Neural cell (in vitro differentiated cells): ENCODE results near the gene MAML3. TPM values are rescaled to one million over a fixed set of nuclear protein-coding genes. Genes with fewer than 3 reads are reported as not detected.

Experiments
- H2AFZ ChIP-seq: fragments of 200-600, 300-800 bp; sonication (generic), shearing (Covaris generic); 2 replicates; pipeline ENCODE4 v1.6.0; 2014; ENCODE audit warnings: low read depth, mild to moderate bottlenecking, antibody characterized with exemption, low read length, moderate library complexity
- H3F3A ChIP-seq: fragments of 200-600 bp; shearing (Covaris generic); 2 replicates; pipeline ENCODE4 v1.6.1; 2016; ENCODE audit warnings: mild to moderate bottlenecking, moderate library complexity, mixed read lengths, antibody characterized with exemption, low read length; ENCODE audit not compliant: insufficient read depth, poor library complexity, severe bottlenecking
- H3K27ac ChIP-seq: fragments of 200-600, 300-800 bp; sonication (generic), shearing (Covaris generic); 2 replicates; pipeline ENCODE4 v1.5.1; 2014; ENCODE audit warnings: mild to moderate bottlenecking, low read length, moderate library complexity
- H3K27me3 ChIP-seq: fragments of 300-800, 200-600 bp; sonication (generic), shearing (Covaris generic); 2 replicates; pipeline ENCODE4 v1.6.0; 2014; ENCODE audit warnings: mild to moderate bottlenecking, low read depth, low read length, moderate library complexity; ENCODE audit not compliant: insufficient read depth
- H3K36me3 ChIP-seq: fragments of 300-800, 200-600 bp; sonication (generic), shearing (Covaris generic); 2 replicates; pipeline ENCODE4 v1.5.1; 2014; ENCODE audit warnings: mild to moderate bottlenecking, antibody characterized with exemption, low read length, moderate library complexity; ENCODE audit not compliant: insufficient read depth
- H3K4me2 ChIP-seq: fragments of 300-800, 200-600 bp; sonication (generic), shearing (Covaris generic); 2 replicates; pipeline ENCODE4 v1.6.0; 2014; ENCODE audit warnings: mild to moderate bottlenecking, low read length
- H3K4me3 ChIP-seq: fragments of 300-800, 200-600 bp; sonication (generic), shearing (Covaris generic); 2 replicates; pipeline ENCODE4 v1.5.1; 2014; ENCODE audit warnings: mild to moderate bottlenecking, low read length, moderate library complexity
- H3K79me2 ChIP-seq: fragments of 200-600 bp; shearing (Covaris generic); replicated peaks from 2 replicates; pipeline ENCODE4 v1.6.0; 2014; ENCODE audit warnings: mild to moderate bottlenecking, low read length, moderate library complexity; ENCODE audit not compliant: insufficient read depth
- H3K9ac ChIP-seq: fragments of 300-800, 200-600 bp; sonication (generic), shearing (Covaris generic); 2 replicates; pipeline ENCODE4 v1.6.1; 2016; ENCODE audit warnings: mild to moderate bottlenecking, low read length, mixed read lengths
- H3K9me2 ChIP-seq: fragments of 200-600 bp; shearing (Covaris generic); 2 replicates; pipeline ENCODE4 v1.6.1; 2016; ENCODE audit warnings: mild to moderate bottlenecking, low read length, mixed read lengths; ENCODE audit not compliant: insufficient read depth
- H3K9me3 ChIP-seq: fragments of 200-600, 300-800 bp; sonication (generic), shearing (Covaris generic); 2 replicates; pipeline ENCODE4 v1.6.1; 2016; ENCODE audit warnings: mild to moderate bottlenecking, mixed run types, low read length, moderate library complexity, mixed read lengths
- H4K20me1 ChIP-seq: fragments of 200-600 bp; shearing (Covaris generic); 2 replicates; pipeline ENCODE4 v1.6.1; 2016; ENCODE audit warnings: mild to moderate bottlenecking, mixed run types; ENCODE audit not compliant: insufficient read depth
- EP300 ChIP-seq: fragments of 450-650 bp; conservative IDR thresholded peaks from 2 replicates; pipeline ENCODE4 v1.6.1; 2014; ENCODE audit warnings: antibody characterized with exemption, mild to moderate bottlenecking, moderate library complexity; ENCODE audit not compliant: poor library complexity, severe bottlenecking
- EZH2 ChIP-seq: fragments of 200-600, 300-800 bp; shearing (Covaris generic), sonication (generic); IDR thresholded peaks from 2 replicates; pipeline ENCODE4 v1.6.1; 2014; ENCODE audit warnings: antibody characterized with exemption, low read length, borderline replicate concordance, mild to moderate bottlenecking; ENCODE audit not compliant: insufficient read depth, poor library complexity, severe bottlenecking
- MXI1 ChIP-seq: fragments of 450-650 bp; conservative IDR thresholded peaks from 2 replicates; pipeline ENCODE4 v1.6.1; 2014; ENCODE audit warnings: antibody characterized with exemption, mild to moderate bottlenecking; ENCODE audit not compliant: poor library complexity, severe bottlenecking
- POLR2AphosphoS5 ChIP-seq: IDR thresholded peaks from 2 replicates; pipeline ENCODE4 v1.6.1; 2012
- RAD21 ChIP-seq: fragments of 450-650 bp; conservative IDR thresholded peaks from 2 replicates; pipeline ENCODE4 v1.6.1; 2014; ENCODE audit warnings: antibody characterized with exemption, mild to moderate bottlenecking, moderate library complexity
- SMC3 ChIP-seq: fragments of 450-650 bp; conservative IDR thresholded peaks from 2 replicates; pipeline ENCODE4 v1.6.1; 2014; ENCODE audit warnings: antibody characterized with exemption, mild to moderate bottlenecking, moderate library complexity; ENCODE audit not compliant: poor library complexity
- TAF1 ChIP-seq: IDR thresholded peaks from 2 replicates; pipeline ENCODE4 v1.6.1; 2012; ENCODE audit warnings: low read depth
- polyA plus RNA-seq: library from polyadenylated mRNA; depleted of rRNA; stranded (reverse); fragments of >200 nt; gene quantifications from 2 replicates; pipeline ENCODE4 v1.2.3, GENCODE V29; 2014
- TF ChIP-seq, protein P1 (sequence below): IDR thresholded peaks from 2 replicates; pipeline ENCODE4 v1.6.1; 2012; ENCODE audit warnings: borderline replicate concordance
- TF ChIP-seq, protein P2 (sequence below): fragments of 450-650 bp; IDR thresholded peaks from 2 replicates; pipeline ENCODE4 v1.5.1; 2014; ENCODE audit warnings: antibody characterized with exemption, mild to moderate bottlenecking, moderate library complexity; ENCODE audit not compliant: poor library complexity, severe bottlenecking

MAML3 gene
- polyA plus RNA-seq, 1 donor from 2014 or later: 10.2 TPM

GRCh38 chr4:139736274-139736660, 417.7 kb downstream of the MAML3 start:
- H3K36me3 ChIP-seq: no peaks in the 10 kb centered on the region
- H4K20me1 ChIP-seq: no peaks in the 10 kb centered on the region
- peak overlapping the region; percentile 99 for H3K27ac ChIP-seq
- H3K9ac ChIP-seq: peak overlapping the region; percentile 94
- H3K4me3 ChIP-seq: peak overlapping the region; percentile 68
- no peak overlapping the region for H2AFZ ChIP-seq
- no peaks in the 10 kb centered on the region for H3K9me3 ChIP-seq
- peaks cover 9% of the 10 kb centered on the region for H3F3A ChIP-seq
- TF ChIP-seq SMC3: no peak
- TF ChIP-seq MXI1: no peak
- TF ChIP-seq EZH2: no peak
- TF ChIP-seq TAF1: no peak
- TF ChIP-seq, protein P1, sequence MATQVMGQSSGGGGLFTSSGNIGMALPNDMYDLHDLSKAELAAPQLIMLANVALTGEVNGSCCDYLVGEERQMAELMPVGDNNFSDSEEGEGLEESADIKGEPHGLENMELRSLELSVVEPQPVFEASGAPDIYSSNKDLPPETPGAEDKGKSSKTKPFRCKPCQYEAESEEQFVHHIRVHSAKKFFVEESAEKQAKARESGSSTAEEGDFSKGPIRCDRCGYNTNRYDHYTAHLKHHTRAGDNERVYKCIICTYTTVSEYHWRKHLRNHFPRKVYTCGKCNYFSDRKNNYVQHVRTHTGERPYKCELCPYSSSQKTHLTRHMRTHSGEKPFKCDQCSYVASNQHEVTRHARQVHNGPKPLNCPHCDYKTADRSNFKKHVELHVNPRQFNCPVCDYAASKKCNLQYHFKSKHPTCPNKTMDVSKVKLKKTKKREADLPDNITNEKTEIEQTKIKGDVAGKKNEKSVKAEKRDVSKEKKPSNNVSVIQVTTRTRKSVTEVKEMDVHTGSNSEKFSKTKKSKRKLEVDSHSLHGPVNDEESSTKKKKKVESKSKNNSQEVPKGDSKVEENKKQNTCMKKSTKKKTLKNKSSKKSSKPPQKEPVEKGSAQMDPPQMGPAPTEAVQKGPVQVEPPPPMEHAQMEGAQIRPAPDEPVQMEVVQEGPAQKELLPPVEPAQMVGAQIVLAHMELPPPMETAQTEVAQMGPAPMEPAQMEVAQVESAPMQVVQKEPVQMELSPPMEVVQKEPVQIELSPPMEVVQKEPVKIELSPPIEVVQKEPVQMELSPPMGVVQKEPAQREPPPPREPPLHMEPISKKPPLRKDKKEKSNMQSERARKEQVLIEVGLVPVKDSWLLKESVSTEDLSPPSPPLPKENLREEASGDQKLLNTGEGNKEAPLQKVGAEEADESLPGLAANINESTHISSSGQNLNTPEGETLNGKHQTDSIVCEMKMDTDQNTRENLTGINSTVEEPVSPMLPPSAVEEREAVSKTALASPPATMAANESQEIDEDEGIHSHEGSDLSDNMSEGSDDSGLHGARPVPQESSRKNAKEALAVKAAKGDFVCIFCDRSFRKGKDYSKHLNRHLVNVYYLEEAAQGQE: no peak
- no peak for TF ChIP-seq RAD21
- no peak for TF ChIP-seq POLR2AphosphoS5
- no peak for TF ChIP-seq EP300
- TF ChIP-seq, protein P2, sequence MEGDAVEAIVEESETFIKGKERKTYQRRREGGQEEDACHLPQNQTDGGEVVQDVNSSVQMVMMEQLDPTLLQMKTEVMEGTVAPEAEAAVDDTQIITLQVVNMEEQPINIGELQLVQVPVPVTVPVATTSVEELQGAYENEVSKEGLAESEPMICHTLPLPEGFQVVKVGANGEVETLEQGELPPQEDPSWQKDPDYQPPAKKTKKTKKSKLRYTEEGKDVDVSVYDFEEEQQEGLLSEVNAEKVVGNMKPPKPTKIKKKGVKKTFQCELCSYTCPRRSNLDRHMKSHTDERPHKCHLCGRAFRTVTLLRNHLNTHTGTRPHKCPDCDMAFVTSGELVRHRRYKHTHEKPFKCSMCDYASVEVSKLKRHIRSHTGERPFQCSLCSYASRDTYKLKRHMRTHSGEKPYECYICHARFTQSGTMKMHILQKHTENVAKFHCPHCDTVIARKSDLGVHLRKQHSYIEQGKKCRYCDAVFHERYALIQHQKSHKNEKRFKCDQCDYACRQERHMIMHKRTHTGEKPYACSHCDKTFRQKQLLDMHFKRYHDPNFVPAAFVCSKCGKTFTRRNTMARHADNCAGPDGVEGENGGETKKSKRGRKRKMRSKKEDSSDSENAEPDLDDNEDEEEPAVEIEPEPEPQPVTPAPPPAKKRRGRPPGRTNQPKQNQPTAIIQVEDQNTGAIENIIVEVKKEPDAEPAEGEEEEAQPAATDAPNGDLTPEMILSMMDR: no peak
- H3K27me3 ChIP-seq: no peaks in the 10 kb centered on the region
- H3K4me2 ChIP-seq: peak overlapping the region; percentile 81
- no peaks in the 10 kb centered on the region for H3K9me2 ChIP-seq
- no peaks in the 10 kb centered on the region for H3K79me2 ChIP-seq

- TF ChIP-seq EZH2 (no peak), SMC3 (peak; percentile 70), MXI1 (no peak), RAD21 (peak; percentile 62), EP300 (peak; percentile 31), POLR2AphosphoS5 (peak; percentile 30), TAF1 (no peak)
- TF ChIP-seq, protein P1: no peak
- TF ChIP-seq, protein P2: peak; percentile 38
Observed at GRCh38 chr4:139735381-139736273, 418.4 kb downstream of the MAML3 start.

More at GRCh38 chr4:139735381-139736273, 418.4 kb downstream of the MAML3 start:
- H3K9me2 ChIP-seq: no peaks in the 10 kb centered on the region
- peak overlapping the region; percentile 68 for H3K4me3 ChIP-seq
- H3K9me3 ChIP-seq: no peaks in the 10 kb centered on the region
- no peaks in the 10 kb centered on the region for H3K79me2 ChIP-seq
- H2AFZ ChIP-seq: no peak overlapping the region
- peak overlapping the region; percentile 99 for H3K27ac ChIP-seq
- H3K9ac ChIP-seq: peak overlapping the region; percentile 94
- H4K20me1 ChIP-seq: no peaks in the 10 kb centered on the region
- H3K4me2 ChIP-seq: peak overlapping the region; percentile 81
- H3K27me3 ChIP-seq: no peaks in the 10 kb centered on the region
- H3K36me3 ChIP-seq: no peaks in the 10 kb centered on the region
- H3F3A ChIP-seq: peaks cover 9% of the 10 kb centered on the region
